ENCODE data around the gene GATA5. TPM values are rescaled to one million over a fixed set of nuclear protein-coding genes. Genes with fewer than 3 reads are reported as not detected.

The GATA5 gene
- polyA plus RNA-seq, 1 donor = 40.9 TPM

- peaks cover 46% of the 10 kb centered on the region for H3K4me1 ChIP-seq (ENCODE audit: control insufficient read depth, insufficient read depth, low read length)
- peaks cover 4% of the 10 kb centered on the region for H3K9me3 ChIP-seq (ENCODE audit: control insufficient read depth, low read depth, low read length)
- WGBS (ENCODE audit: insufficient coverage, low lambda C conversion rate) = no CpG with 5 or more reads among the region's 44 CpGs
- no peaks in the 10 kb centered on the region for H3K27me3 ChIP-seq (ENCODE audit: control insufficient read depth, insufficient read depth, low read length)
- H3K27ac ChIP-seq (ENCODE audit: low read length) = no peak overlapping the region
- no peak for DNase-seq
- H3K4me3 ChIP-seq (ENCODE audit: low read length) = no peak overlapping the region
- H3K36me3 ChIP-seq (ENCODE audit: control insufficient read depth, insufficient read depth, low read length) = no peaks in the 10 kb centered on the region
Observed at GRCh38 chr20:62446888-62447869, 28.6 kb downstream of the GATA5 start.

- Histone ChIP-seq H3K27me3 (ENCODE audit: control insufficient read depth, insufficient read depth, low read length) (no peaks in the 10 kb centered on the region), H3K4me3 (ENCODE audit: low read length) (no peak overlapping the region)
- WGBS (ENCODE audit: insufficient coverage, low lambda C conversion rate) = no CpG with 5 or more reads among the region's 12 CpGs
Observed at GRCh38 chr20:62446481-62446880, 29.3 kb downstream of the GATA5 start.

GRCh38 chr20:62445553-62446340 lies 30.0 kb downstream of the GATA5 start:
- no peak for DNase-seq
- Histone ChIP-seq H3K9me3 (ENCODE audit: control insufficient read depth, low read depth, low read length) (peaks cover 4% of the 10 kb centered on the region), H3K27ac (ENCODE audit: low read length) (no peak overlapping the region), H3K36me3 (ENCODE audit: control insufficient read depth, insufficient read depth, low read length) (no peaks in the 10 kb centered on the region), H3K4me3 (ENCODE audit: low read length) (no peak overlapping the region), H3K27me3 (ENCODE audit: control insufficient read depth, insufficient read depth, low read length) (no peaks in the 10 kb centered on the region), H3K4me1 (ENCODE audit: control insufficient read depth, insufficient read depth, low read length) (peaks cover 44% of the 10 kb centered on the region)
- WGBS (ENCODE audit: insufficient coverage, low lambda C conversion rate) = no CpG with 5 or more reads among the region's 36 CpGs

More at GRCh38 chr20:62446481-62446880, 29.3 kb downstream of the GATA5 start:
- peaks cover 45% of the 10 kb centered on the region for H3K4me1 ChIP-seq (ENCODE audit: control insufficient read depth, insufficient read depth, low read length)
- no peak for DNase-seq
- peaks cover 4% of the 10 kb centered on the region for H3K9me3 ChIP-seq (ENCODE audit: control insufficient read depth, low read depth, low read length)
- no peak overlapping the region for H3K27ac ChIP-seq (ENCODE audit: low read length)
- H3K36me3 ChIP-seq (ENCODE audit: control insufficient read depth, insufficient read depth, low read length) = no peaks in the 10 kb centered on the region

DNA sequence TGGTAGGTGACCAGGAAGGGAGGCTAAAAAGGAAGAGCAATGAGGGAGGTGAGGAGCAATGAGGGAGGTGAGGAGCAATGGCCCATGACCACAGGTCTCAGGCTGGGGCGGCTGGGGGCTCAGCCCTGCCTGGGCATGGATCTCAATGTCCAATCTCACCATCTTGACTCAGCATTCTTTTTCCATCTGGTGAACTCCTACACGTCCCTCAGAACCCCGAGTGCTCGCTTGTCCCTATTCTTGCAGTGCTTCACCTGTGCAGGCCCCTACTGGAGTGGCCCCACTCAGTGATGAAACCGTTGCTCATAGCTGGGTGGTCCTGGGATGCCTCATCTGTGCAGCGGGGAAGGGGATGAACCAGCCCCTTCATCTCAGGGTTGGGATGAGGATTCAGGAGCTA lies 31.5 kb downstream of the GATA5 start:
- Histone ChIP-seq H3K9me3 (ENCODE audit: control insufficient read depth, low read depth, low read length) (peaks cover 4% of the 10 kb centered on the region), H3K36me3 (ENCODE audit: control insufficient read depth, insufficient read depth, low read length) (no peaks in the 10 kb centered on the region), H3K4me3 (ENCODE audit: low read length) (no peak overlapping the region), H3K27ac (ENCODE audit: low read length) (no peak overlapping the region), H3K27me3 (ENCODE audit: control insufficient read depth, insufficient read depth, low read length) (no peaks in the 10 kb centered on the region), H3K4me1 (ENCODE audit: control insufficient read depth, insufficient read depth, low read length) (peaks cover 44% of the 10 kb centered on the region)
- no CpG with 5 or more reads among the region's 6 CpGs for WGBS (ENCODE audit: insufficient coverage, low lambda C conversion rate)
- no peak for DNase-seq

- DNase-seq = no peak
- Histone ChIP-seq H3K4me1 (ENCODE audit: control insufficient read depth, insufficient read depth, low read length) (peaks cover 36% of the 10 kb centered on the region), H3K36me3 (ENCODE audit: control insufficient read depth, insufficient read depth, low read length) (no peaks in the 10 kb centered on the region), H3K4me3 (ENCODE audit: low read length) (no peak overlapping the region), H3K27me3 (ENCODE audit: control insufficient read depth, insufficient read depth, low read length) (no peaks in the 10 kb centered on the region), H3K27ac (ENCODE audit: low read length) (no peak overlapping the region), H3K9me3 (ENCODE audit: control insufficient read depth, low read depth, low read length) (no peaks in the 10 kb centered on the region)
- no CpG with 5 or more reads among the region's 16 CpGs for WGBS (ENCODE audit: insufficient coverage, low lambda C conversion rate)
Observed at GRCh38 chr20:62441987-62442539, 33.7 kb downstream of the GATA5 start.

DNA sequence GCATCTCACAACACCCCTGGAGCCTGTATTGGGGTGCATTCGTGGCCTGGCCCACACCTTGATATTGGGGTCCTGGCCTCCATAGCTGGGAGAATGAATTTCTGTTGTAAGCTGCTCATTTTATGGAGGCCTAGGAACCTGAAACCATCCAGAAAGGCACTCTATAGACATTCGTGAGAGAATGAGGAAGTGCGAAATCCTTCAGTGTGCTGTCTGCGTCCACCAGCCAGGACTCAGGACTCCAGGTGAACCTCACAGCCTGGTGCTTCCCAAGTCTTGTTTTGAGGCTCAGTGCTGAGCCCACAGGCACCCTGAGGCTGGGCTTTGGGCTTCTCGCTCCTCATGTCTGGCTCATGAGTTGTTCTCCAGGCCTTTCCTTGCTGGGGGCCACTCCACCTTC lies 36.6 kb downstream of the GATA5 start:
- no CpG with 5 or more reads among the region's 5 CpGs for WGBS (ENCODE audit: insufficient coverage, low lambda C conversion rate)
- Histone ChIP-seq H3K27me3 (ENCODE audit: control insufficient read depth, insufficient read depth, low read length) (no peaks in the 10 kb centered on the region), H3K4me3 (ENCODE audit: low read length) (no peak overlapping the region), H3K36me3 (ENCODE audit: control insufficient read depth, insufficient read depth, low read length) (no peaks in the 10 kb centered on the region), H3K9me3 (ENCODE audit: control insufficient read depth, low read depth, low read length) (peaks cover 4% of the 10 kb centered on the region), H3K27ac (ENCODE audit: low read length) (no peak overlapping the region), H3K4me1 (ENCODE audit: control insufficient read depth, insufficient read depth, low read length) (peaks cover 26% of the 10 kb centered on the region)
- no peak for DNase-seq

GRCh38 chr20:62437927-62438326 lies 37.9 kb downstream of the GATA5 start:
- Histone ChIP-seq H3K4me3 (ENCODE audit: low read length) (no peak overlapping the region), H3K27me3 (ENCODE audit: control insufficient read depth, insufficient read depth, low read length) (no peaks in the 10 kb centered on the region), H3K27ac (ENCODE audit: low read length) (no peak overlapping the region), H3K4me1 (ENCODE audit: control insufficient read depth, insufficient read depth, low read length) (peaks cover 39% of the 10 kb centered on the region), H3K36me3 (ENCODE audit: control insufficient read depth, insufficient read depth, low read length) (no peaks in the 10 kb centered on the region), H3K9me3 (ENCODE audit: control insufficient read depth, low read depth, low read length) (peaks cover 4% of the 10 kb centered on the region)
- WGBS (ENCODE audit: insufficient coverage, low lambda C conversion rate) = no CpG with 5 or more reads among the region's 24 CpGs
- no peak for DNase-seq

DNA sequence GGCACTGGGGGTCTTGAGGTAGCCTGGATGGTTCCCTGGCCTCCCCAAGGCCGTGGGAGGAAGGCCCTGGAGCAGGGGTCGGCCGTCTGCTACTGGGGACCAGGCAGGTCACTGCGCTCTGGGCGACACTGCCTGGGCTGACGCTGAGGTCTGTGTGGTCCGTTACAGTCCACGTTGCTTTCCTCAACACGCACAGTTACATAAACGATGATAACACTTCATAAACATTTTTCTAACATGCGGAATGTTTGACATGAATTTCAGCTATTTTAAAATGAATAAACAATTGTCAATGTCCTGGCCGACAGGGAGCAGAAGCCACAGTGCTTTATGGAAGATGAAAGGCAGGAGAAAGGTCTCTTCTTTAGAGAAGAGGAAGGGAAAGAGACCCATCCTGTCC lies 38.3 kb downstream of the GATA5 start:
- H3K36me3 ChIP-seq (ENCODE audit: control insufficient read depth, insufficient read depth, low read length) = no peaks in the 10 kb centered on the region
- H3K27ac ChIP-seq (ENCODE audit: low read length) = no peak overlapping the region
- no peaks in the 10 kb centered on the region for H3K27me3 ChIP-seq (ENCODE audit: control insufficient read depth, insufficient read depth, low read length)
- H3K4me1 ChIP-seq (ENCODE audit: control insufficient read depth, insufficient read depth, low read length) = peaks cover 43% of the 10 kb centered on the region
- 100% methylated on average over 1 of the region's 12 CpGs for WGBS (ENCODE audit: insufficient coverage, low lambda C conversion rate)
- H3K4me3 ChIP-seq (ENCODE audit: low read length) = no peak overlapping the region
- DNase-seq = no peak
- peaks cover 4% of the 10 kb centered on the region for H3K9me3 ChIP-seq (ENCODE audit: control insufficient read depth, low read depth, low read length)

- peaks cover 4% of the 10 kb centered on the region for H3K9me3 ChIP-seq (ENCODE audit: control insufficient read depth, low read depth, low read length)
- H3K36me3 ChIP-seq (ENCODE audit: control insufficient read depth, insufficient read depth, low read length) = no peaks in the 10 kb centered on the region
- H3K27me3 ChIP-seq (ENCODE audit: control insufficient read depth, insufficient read depth, low read length) = no peaks in the 10 kb centered on the region
- no peak overlapping the region for H3K4me3 ChIP-seq (ENCODE audit: low read length)
- no peak overlapping the region for H3K27ac ChIP-seq (ENCODE audit: low read length)
- H3K4me1 ChIP-seq (ENCODE audit: control insufficient read depth, insufficient read depth, low read length) = peaks cover 51% of the 10 kb centered on the region
- WGBS (ENCODE audit: insufficient coverage, low lambda C conversion rate) = no CpG with 5 or more reads among the region's 3 CpGs
- no peak for DNase-seq
Observed at GRCh38 chr20:62436692-62437091, 39.1 kb downstream of the GATA5 start.

Measured in large intestine (tissue), 3 donors.